Calu3 (cell line): ENCODE data around the gene SYNGR4. TPM values are rescaled to one million over a fixed set of nuclear protein-coding genes. Genes with fewer than 3 reads are reported as not detected.

Experiments
- BruUV-seq: library from RNA; stranded (reverse); fragments of 400-500 nt; replicated peaks from 2 replicates; lab custom pipeline; 2021; lab: Mats Ljungman, UMichigan
- CTCF ChIA-PET: fragments of 300-600 bp; sonication (Branson Sonifier 250); formaldehyde crosslinking; loops from one replicate; lab custom pipeline; 2022; ENCODE audit warnings: antibody characterized with exemption; lab: Charles Lee
- DNase-seq: peaks from one replicate; pipeline ENCODE4 v3.0.0; 2022
- H3K27ac Mint-ChIP-seq: one replicate; pipeline ENCODE4 v1.8.0; 2022; ENCODE audit warnings: mixed read lengths; ENCODE audit not compliant: unreplicated experiment
- H3K27me3 Mint-ChIP-seq: one replicate; pipeline ENCODE4 v1.8.0; 2022; ENCODE audit warnings: mixed read lengths; ENCODE audit not compliant: unreplicated experiment
- H3K36me3 Mint-ChIP-seq: one replicate; pipeline ENCODE4 v1.8.0; 2022; ENCODE audit warnings: mild to moderate bottlenecking, moderate library complexity, mixed read lengths; ENCODE audit not compliant: insufficient read depth, unreplicated experiment
- H3K4me1 Mint-ChIP-seq: one replicate; pipeline ENCODE4 v1.8.0; 2022; ENCODE audit warnings: mild to moderate bottlenecking, low read depth, mixed read lengths; ENCODE audit not compliant: unreplicated experiment
- H3K4me3 Mint-ChIP-seq: one replicate; pipeline ENCODE4 v1.8.0; 2022; ENCODE audit warnings: mild to moderate bottlenecking, low read depth, moderate library complexity, mixed read lengths; ENCODE audit not compliant: unreplicated experiment
- H3K9me3 Mint-ChIP-seq: one replicate; pipeline ENCODE4 v1.8.0; 2022; ENCODE audit warnings: low read depth, mixed read lengths; ENCODE audit not compliant: unreplicated experiment
- intact Hi-C: fragments of 100-400 bp; cut with micrococcal nuclease; formaldehyde crosslinking; loops from one replicate; pipeline ENCODE4 v1.10.0; 2022; ENCODE audit not compliant: unreplicated experiment
- total RNA-seq: library from RNA; stranded (reverse); gene quantifications from 2 replicates; pipeline ENCODE4 v1.2.3, GENCODE V29; 2022
- TF ChIP-seq, protein P1 (sequence below): fragments of 200-600 bp; IDR thresholded peaks from one replicate; pipeline ENCODE4 v1.8.0; 2022; ENCODE audit warnings: antibody characterized with exemption; ENCODE audit not compliant: unreplicated experiment

SYNGR4 gene
- total RNA-seq, 1 experiment from 2014 or later = not detected

DNA sequence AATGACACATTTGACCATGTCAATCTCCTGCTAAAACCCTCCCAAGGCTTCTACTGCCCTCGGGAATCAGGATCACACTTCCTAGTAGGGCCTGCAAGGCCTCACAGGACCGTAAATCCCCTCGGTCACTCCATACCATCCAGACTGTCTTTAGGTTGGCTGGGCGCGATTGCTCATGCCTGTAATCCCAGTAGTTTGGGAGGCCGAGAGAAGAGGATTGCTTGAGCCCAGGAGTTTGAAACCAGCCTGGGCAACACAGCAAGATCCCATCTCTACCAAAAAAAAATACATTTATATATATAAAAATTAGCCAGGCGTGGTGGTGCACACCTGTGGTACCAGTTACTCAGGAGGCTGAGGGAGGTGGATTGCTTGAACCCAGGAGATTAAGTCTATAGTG lies 15.4 kb upstream of the SYNGR4 start:
- no peak for DNase-seq
- TF ChIP-seq, protein P1, sequence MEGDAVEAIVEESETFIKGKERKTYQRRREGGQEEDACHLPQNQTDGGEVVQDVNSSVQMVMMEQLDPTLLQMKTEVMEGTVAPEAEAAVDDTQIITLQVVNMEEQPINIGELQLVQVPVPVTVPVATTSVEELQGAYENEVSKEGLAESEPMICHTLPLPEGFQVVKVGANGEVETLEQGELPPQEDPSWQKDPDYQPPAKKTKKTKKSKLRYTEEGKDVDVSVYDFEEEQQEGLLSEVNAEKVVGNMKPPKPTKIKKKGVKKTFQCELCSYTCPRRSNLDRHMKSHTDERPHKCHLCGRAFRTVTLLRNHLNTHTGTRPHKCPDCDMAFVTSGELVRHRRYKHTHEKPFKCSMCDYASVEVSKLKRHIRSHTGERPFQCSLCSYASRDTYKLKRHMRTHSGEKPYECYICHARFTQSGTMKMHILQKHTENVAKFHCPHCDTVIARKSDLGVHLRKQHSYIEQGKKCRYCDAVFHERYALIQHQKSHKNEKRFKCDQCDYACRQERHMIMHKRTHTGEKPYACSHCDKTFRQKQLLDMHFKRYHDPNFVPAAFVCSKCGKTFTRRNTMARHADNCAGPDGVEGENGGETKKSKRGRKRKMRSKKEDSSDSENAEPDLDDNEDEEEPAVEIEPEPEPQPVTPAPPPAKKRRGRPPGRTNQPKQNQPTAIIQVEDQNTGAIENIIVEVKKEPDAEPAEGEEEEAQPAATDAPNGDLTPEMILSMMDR = no peak
- intact Hi-C loops = no loop called here
- Mint-ChIP-seq H3K4me1 (no peaks in the 10 kb centered on the region), H3K27me3 (no peaks in the 10 kb centered on the region), H3K4me3 (no peak overlapping the region), H3K27ac (no peak overlapping the region), H3K9me3 (no peaks in the 10 kb centered on the region), H3K36me3 (peaks cover 5% of the 10 kb centered on the region)
- CTCF ChIA-PET = no interaction called here
- no TSS peak for BruUV-seq

DNA sequence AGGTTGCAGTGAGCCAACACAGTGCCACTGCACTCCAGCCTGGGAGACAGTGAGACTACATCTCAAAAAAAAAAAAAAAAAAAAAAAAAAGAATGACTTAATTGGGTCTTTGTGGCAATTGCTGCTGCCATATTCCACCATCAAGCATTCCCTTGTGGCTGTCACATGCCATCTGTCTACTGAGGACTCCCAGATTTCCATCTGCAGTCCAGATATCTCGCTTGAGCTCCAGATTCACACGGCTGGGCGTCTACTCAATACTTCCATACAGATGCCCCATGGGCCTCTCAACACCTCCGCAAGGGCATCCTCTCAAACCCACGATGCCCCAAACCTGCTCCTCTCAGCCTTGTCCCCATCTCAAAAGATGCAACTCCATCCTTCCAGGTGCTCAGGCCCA lies 13.3 kb upstream of the SYNGR4 start:
- no peak for DNase-seq
- Mint-ChIP-seq H3K4me1 (peaks cover 15% of the 10 kb centered on the region), H3K36me3 (peaks cover 5% of the 10 kb centered on the region), H3K27me3 (no peaks in the 10 kb centered on the region), H3K4me3 (no peak overlapping the region), H3K27ac (no peak overlapping the region), H3K9me3 (no peaks in the 10 kb centered on the region)
- CTCF ChIA-PET = interaction anchor here (0.5 to 1.6 kb wide), 5 partner anchors 13 to 234 kb away, joined by 3 to 11 read pairs (median 6); partner anchors contain the start of genes SYNGR4 and TMEM143
- no TSS peak for BruUV-seq
- TF ChIP-seq, protein P1 = no peak
- intact Hi-C loops = no loop called here

DNA sequence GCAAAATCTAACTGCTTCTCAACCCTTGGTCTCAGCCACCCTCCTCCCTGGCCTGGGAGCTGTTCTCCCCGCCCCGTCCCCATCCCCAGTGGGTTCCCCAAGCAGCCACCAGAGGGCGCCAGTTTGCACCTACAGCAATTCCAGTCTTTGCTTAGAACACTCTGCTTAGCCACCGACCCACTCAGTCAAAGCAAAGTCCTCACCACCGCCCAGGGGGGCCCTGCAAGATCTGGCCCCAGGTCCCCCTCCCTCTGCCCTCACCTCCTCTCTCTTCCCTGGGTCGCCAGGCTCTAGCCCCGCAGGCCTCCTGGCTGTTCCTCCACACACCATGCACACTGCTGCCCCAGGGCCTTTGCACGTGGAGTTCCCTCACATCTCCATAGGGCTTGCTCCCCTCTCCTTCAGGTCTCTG lies 12.8 kb upstream of the SYNGR4 start:
- Mint-ChIP-seq H3K36me3 (peaks cover 5% of the 10 kb centered on the region), H3K4me1 (peaks cover 15% of the 10 kb centered on the region), H3K27ac (no peak overlapping the region), H3K4me3 (no peak overlapping the region), H3K27me3 (no peaks in the 10 kb centered on the region), H3K9me3 (no peaks in the 10 kb centered on the region)
- CTCF ChIA-PET = interaction anchor here (0.5 to 1.6 kb wide), 5 partner anchors 12 to 233 kb away, joined by 3 to 11 read pairs (median 6); partner anchors contain the start of genes SYNGR4 and TMEM143
- TF ChIP-seq, protein P1 = peak; percentile 76
- DNase-seq = peak; percentile 80
- intact Hi-C loops = no loop called here
- BruUV-seq = no TSS peak

DNA sequence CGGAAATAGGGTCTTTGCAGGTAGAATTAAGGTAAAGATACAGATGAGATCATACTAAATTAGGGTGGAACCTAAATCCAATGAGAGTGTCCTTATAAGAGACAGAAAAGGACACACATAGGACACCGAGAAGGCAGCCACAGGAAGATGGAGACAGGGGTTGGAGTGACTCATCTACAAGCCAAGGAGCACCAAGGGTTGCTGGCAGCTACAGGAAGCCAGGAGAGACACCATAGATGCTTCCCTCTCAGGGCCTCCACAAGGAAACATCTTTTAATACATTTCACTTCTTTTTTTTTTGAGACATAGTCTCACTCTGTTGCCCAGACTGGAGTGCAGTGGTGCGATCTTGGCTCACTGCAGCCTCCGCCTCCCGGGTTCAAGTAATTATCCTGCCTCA lies 10.5 kb upstream of the SYNGR4 start:
- no TSS peak for BruUV-seq
- H3K4me3 Mint-ChIP-seq = no peak overlapping the region
- peaks cover 15% of the 10 kb centered on the region for H3K4me1 Mint-ChIP-seq
- no peak overlapping the region for H3K27ac Mint-ChIP-seq
- intact Hi-C loops = no loop called here
- CTCF ChIA-PET = interaction anchor here (0.9 to 1.3 kb wide), 3 partner anchors 10 to 39 kb away, joined by 3 to 14 read pairs (median 4); partner anchors contain the start of genes KDELR1, SYNGR4 and TMEM143
- DNase-seq = no peak
- H3K27me3 Mint-ChIP-seq = no peaks in the 10 kb centered on the region
- H3K9me3 Mint-ChIP-seq = no peaks in the 10 kb centered on the region
- TF ChIP-seq, protein P1 = no peak
- peaks cover 5% of the 10 kb centered on the region for H3K36me3 Mint-ChIP-seq
